Kidney epithelial cell (primary cell): Measurements from ENCODE around the gene SNX32. TPM values are rescaled to one million over a fixed set of nuclear protein-coding genes. Genes with fewer than 3 reads are reported as not detected.

ENCODE experiments used
- DNase-seq: peaks from one replicate; pipeline ENCODE4 v3.0.0-alpha.2; 2010; ENCODE audit warnings: low read depth
- H3K27me3 ChIP-seq: 2 replicates; pipeline ENCODE4 v1.6.0; 2011; ENCODE audit warnings: low read length; ENCODE audit not compliant: control insufficient read depth, insufficient read depth
- H3K36me3 ChIP-seq: 2 replicates; pipeline ENCODE4 v1.5.1; 2011; ENCODE audit warnings: low read length; ENCODE audit not compliant: control insufficient read depth, insufficient read depth
- H3K4me3 ChIP-seq: 2 replicates; pipeline ENCODE4 v1.5.1; 2011; ENCODE audit warnings: low read depth, mild to moderate bottlenecking, control low read depth, low read length
- total RNA-seq: library from RNA; depleted of rRNA; stranded (reverse); fragments of >200 nt; gene quantifications from 2 replicates; pipeline ENCODE4 v1.2.3, GENCODE V29; 2015
- TF ChIP-seq, protein P1 (sequence below): IDR thresholded peaks from 2 replicates; pipeline ENCODE4 v1.5.1; 2011; ENCODE audit warnings: mild to moderate bottlenecking, moderate library complexity, low read length, control low read depth, inconsistent platforms; ENCODE audit not compliant: insufficient read depth, poor library complexity, severe bottlenecking

SNX32 gene
- total RNA-seq, 1 donor from 2014 or later = 1.9 TPM

GRCh38 chr11:65856689-65857499, 23.1 kb downstream of the SNX32 start:
- TF ChIP-seq, protein P1, sequence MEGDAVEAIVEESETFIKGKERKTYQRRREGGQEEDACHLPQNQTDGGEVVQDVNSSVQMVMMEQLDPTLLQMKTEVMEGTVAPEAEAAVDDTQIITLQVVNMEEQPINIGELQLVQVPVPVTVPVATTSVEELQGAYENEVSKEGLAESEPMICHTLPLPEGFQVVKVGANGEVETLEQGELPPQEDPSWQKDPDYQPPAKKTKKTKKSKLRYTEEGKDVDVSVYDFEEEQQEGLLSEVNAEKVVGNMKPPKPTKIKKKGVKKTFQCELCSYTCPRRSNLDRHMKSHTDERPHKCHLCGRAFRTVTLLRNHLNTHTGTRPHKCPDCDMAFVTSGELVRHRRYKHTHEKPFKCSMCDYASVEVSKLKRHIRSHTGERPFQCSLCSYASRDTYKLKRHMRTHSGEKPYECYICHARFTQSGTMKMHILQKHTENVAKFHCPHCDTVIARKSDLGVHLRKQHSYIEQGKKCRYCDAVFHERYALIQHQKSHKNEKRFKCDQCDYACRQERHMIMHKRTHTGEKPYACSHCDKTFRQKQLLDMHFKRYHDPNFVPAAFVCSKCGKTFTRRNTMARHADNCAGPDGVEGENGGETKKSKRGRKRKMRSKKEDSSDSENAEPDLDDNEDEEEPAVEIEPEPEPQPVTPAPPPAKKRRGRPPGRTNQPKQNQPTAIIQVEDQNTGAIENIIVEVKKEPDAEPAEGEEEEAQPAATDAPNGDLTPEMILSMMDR = no peak
- H3K4me3 ChIP-seq = peak overlapping the region; percentile 97
- DNase-seq = no peak
- peaks cover 5% of the 10 kb centered on the region for H3K36me3 ChIP-seq
- H3K27me3 ChIP-seq = no peaks in the 10 kb centered on the region

GRCh38 chr11:65857500-65857852, 23.7 kb downstream of the SNX32 start:
- no peak for DNase-seq
- TF ChIP-seq, protein P1 = no peak
- Histone ChIP-seq H3K36me3 (peaks cover 5% of the 10 kb centered on the region), H3K4me3 (peak overlapping the region; percentile 97), H3K27me3 (no peaks in the 10 kb centered on the region)

DNA sequence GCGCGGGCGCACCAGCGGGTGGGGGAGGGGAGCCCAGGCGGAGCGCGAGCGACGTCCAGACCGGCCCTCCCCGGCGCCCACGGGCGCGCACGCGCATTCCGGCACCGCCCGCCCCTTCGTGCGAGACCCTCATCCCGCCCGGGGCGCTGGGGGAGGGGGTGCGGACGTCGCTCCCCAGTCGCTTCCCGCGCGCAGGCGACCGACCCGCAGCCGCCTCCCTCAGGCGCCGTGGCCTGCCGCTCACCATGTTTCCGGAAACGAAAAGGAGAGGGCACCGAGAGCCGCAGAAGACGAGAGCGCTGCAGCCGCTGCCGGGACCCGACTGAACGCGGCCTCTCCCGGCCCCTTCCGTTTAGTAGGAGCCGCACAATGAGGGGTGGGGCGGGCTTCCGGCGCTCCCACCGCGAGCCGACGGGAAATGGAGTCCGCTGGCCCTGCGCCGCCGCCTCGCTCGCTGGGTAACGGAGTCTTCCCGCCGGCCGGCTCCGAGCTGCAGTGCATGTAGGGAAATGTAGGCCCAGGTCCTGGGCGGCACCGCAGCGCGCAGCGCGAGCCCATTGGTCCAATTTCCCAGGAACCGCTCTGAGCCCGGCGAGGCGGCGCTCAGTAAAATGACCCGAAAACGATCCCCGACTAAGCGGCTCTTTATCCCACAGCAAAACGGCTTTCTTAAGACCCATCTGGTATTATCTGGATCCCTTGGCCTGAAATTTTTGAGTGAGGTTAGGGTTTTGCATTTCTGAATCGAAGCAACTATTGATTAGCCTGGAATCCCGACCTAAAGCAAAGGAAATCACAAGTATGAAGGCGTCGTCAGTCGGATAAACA, 24.3 kb downstream of the SNX32 start, which contains the start of gene CFL1:
Gene CFL1, minus strand, starts transcription at position 328 of the 828 bp plus-strand sequence. Its CDS starts 81 bp downstream, at position 247.
- DNase-seq = peak; percentile 86
- Histone ChIP-seq H3K4me3 (peak within 1 kb of the TSS; percentile 97), H3K36me3 (peaks cover 5% of the 10 kb centered on the region), H3K27me3 (no peaks in the 10 kb centered on the region)
- TF ChIP-seq, protein P1 = no peak

DNA sequence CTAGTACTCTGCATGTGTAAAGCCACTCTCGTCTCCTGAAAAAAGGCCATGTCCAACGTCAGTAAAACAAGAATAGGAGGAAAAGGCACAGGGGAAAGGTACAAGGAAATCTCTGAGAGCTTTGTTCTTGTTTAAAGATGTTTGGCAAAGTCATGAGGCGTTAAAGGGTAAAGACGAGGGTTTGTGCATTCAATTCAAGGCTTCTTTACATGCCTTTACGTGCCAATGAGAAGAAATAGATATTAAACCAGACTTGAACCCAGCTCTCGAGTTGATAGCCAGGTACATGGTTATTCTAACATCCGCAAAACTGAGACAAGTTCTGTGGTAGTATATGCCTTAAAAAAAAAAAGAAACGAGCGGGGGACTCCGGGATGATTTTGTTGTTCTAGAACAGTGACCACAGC, 24.9 kb downstream of the SNX32 start:
- Histone ChIP-seq H3K36me3 (peaks cover 5% of the 10 kb centered on the region), H3K27me3 (no peaks in the 10 kb centered on the region), H3K4me3 (peak overlapping the region; percentile 42)
- TF ChIP-seq, protein P1 = no peak
- no peak for DNase-seq

GRCh38 chr11:65859095-65859811, 25.5 kb downstream of the SNX32 start:
- TF ChIP-seq, protein P1 = peak; percentile 12
- no peaks in the 10 kb centered on the region for H3K27me3 ChIP-seq
- peak overlapping the region; percentile 64 for H3K4me3 ChIP-seq
- DNase-seq = peak; percentile 96
- H3K36me3 ChIP-seq = peaks cover 3% of the 10 kb centered on the region
